ENCODE measurements around the gene RIN3.

The RIN3 gene

DNA sequence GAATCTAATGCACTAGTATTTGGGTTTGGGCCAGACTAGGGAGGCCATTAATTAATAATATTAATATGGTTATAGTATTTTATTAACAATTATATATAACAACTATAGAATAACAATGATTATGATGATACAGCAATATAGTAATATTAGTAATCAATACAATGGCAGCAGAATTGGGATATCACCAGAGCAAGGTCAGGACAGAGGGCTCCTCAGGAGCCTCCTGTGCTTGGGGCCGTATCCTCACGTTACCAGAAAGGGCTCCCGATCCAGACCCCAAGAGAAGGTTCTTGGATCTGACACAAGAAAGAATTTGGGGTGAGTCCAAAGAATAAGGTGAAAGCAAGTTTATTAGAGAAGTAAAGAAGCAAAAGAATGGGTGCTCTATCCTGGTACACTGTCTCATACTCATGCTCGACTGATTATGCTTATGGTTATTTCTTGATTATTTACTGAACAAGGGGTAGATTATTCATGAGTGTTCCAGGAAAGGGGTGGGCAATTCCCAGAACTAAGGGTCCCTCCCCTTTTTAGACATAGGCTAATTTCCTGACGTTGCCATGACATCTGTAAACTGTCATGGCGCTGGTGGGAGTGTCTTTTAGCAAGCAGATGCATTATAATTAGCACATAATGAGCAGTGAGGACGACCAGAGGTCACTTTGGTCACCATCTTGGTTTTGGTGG is 61.6 kb downstream of the RIN3 start:
- TF ChIP-seq, protein P1, sequence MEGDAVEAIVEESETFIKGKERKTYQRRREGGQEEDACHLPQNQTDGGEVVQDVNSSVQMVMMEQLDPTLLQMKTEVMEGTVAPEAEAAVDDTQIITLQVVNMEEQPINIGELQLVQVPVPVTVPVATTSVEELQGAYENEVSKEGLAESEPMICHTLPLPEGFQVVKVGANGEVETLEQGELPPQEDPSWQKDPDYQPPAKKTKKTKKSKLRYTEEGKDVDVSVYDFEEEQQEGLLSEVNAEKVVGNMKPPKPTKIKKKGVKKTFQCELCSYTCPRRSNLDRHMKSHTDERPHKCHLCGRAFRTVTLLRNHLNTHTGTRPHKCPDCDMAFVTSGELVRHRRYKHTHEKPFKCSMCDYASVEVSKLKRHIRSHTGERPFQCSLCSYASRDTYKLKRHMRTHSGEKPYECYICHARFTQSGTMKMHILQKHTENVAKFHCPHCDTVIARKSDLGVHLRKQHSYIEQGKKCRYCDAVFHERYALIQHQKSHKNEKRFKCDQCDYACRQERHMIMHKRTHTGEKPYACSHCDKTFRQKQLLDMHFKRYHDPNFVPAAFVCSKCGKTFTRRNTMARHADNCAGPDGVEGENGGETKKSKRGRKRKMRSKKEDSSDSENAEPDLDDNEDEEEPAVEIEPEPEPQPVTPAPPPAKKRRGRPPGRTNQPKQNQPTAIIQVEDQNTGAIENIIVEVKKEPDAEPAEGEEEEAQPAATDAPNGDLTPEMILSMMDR (IDR thresholded peaks at IDR 0.05), result no peak

DNA sequence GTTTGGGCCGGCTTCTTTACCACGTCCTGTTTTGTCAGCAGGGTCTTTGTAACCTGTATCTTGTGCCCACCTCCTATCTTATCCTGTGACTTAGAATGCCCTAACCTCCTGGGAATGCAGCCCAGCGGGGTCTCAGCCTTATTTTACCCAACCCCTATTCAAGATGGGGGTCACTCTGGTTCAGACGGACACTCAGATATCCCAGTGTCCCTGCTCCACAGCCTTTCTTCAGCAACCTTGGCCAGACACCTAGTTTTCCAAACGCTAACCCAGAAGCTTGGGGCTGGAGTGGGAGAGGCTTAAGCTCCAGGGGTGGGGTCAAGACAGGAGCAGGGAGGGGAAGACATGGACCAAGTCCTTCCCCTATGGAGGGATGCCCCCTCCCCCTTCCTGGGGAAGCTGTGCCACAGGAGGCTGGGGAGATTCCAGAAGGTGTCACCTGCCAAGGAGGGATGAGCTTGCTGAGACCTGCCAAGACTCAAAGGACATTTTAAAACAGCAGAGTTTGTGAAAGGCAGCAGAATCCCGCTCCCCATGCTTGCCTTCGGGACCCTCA is 62.2 kb downstream of the RIN3 start:
- TF ChIP-seq, protein P1 (IDR thresholded peaks at IDR 0.05), result no peak

DNA sequence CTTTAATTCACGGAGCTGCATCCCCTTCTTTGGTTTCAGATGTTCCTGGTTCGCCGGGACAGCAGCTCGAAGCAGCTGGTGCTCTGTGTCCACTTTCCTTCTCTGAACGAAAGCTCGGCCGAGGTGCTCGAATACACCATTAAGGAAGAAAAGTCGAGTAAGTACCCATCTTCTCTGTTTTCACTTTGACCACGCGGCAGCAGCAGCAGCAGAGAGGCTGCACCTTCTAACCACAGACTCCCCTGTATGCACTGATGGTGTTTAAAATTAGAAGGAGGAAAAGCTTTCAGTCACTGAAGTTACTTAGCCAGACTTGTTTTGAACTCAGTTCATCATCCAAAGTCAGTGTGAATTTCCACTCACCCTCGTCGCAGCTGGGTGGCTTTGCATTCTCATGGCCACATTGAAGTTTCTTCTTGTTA is 63.8 kb downstream of the RIN3 start:
- TF ChIP-seq, protein P1 (IDR thresholded peaks at IDR 0.05), result no peak

DNA sequence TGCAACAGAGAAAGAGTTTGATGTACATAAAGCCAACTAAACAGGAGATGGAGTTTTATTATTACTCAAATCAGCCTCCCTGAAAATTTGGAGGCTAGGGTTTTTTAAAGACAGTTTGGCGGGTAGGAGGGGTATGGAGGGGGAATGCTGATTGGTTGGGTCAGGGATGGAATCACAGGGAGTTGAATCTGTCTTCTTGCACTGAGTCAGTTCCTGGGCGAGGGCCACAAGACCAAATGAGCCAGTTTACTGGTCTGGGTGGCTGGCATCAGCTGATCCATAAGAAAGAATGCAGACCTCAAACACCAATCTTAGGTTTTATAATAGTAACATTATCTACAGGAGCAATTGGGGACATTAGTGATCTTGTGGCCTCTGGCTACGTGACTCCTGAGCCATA is 64.9 kb downstream of the RIN3 start:
- TF ChIP-seq, protein P1 (IDR thresholded peaks at IDR 0.05), result no peak

DNA sequence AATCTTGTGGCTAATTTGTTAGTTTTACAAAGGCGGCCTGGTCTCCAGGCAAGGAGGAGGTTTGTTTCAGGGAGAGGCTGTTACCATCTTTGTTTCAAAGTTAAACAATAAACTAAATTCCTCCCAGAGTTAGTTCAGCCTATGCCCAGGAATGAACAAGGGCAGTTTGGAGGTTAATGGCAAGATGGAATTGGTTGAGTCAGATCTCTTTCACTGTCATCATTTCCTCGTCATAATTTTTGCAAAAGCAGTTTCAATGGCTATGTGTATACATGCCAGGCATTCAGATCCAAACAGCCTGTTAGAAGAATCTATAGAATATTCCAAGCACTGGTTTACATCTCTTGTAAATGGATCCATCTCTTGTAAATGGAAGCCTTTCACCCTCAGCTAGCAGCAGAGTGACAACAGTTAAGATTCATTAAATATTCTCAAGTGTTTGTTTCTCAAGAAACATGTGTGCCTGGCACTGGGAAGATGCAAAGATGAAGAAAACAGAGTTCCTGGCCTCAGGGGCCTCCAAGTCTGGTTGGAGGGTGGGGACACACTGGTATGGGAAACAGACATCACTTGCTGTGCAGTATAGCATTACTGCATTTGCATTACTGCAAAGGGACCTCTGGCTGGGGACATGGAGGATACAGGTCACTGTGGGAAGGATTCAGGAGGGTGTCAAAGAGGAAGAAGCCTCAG is 65.8 kb downstream of the RIN3 start:
- TF ChIP-seq, protein P1 (IDR thresholded peaks at IDR 0.05), result no peak

DNA sequence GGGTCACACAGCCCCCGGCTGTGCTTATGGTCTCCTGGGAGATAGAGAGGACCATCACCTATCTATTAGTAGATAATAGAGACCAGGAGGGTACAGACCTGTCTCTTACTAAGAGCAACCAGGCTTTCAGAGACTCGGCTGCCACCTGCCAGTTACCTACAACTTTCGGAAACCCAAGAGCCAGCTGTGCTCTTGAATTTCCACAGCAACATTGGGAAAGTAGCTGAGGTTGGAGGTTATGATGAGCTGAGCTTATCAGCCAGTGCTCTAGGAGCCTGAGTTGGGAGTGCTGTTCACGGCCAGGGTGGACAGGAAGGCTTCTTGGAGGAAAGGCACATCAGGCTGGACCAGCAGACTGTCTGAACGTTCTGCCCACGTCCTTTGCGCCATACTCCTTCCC is 67.6 kb downstream of the RIN3 start:
- TF ChIP-seq, protein P1 (IDR thresholded peaks at IDR 0.05), result no peak

DNA sequence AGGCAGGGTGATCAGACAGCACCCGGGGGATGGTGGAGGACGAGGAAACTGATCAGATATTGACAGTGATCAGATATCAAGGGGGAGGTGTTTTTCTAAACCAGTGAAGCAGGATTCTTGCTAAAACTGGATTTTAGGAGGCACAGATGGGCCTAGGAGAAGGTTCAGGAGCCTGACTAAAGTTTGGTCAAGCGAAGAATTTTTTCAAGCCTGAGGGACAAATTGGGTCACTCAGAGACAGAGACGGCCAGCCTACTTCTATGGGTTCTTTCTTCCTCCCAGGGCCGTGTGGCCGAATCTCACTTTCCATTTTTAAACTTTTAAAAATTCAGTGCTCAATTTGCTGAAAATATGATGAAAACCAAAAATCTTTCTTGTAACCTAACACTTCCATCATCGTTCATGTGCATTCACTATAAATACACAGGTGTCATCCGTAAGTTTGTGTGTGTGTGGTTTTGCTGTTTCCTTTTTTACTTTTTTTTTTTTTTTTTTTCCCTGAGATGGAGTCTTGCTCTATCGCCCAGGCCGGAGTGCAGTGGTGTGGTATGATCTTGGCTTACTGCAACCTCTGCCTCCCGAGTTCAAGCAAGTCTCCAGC is 68.5 kb downstream of the RIN3 start:
- TF ChIP-seq, protein P1 (IDR thresholded peaks at IDR 0.05), result no peak

Data from LNCAP (cell line).